ENCODE measurements around the gene AUTS2.
A peak's percentile ranks its signal among the peaks of the same experiment; 100 is the strongest.
"Not testable (repeated sequence)": the region's sequence is repeated elsewhere in the genome, so short reads cannot be mapped to it uniquely, and the experiment has no call there.

Gene AUTS2

DNA sequence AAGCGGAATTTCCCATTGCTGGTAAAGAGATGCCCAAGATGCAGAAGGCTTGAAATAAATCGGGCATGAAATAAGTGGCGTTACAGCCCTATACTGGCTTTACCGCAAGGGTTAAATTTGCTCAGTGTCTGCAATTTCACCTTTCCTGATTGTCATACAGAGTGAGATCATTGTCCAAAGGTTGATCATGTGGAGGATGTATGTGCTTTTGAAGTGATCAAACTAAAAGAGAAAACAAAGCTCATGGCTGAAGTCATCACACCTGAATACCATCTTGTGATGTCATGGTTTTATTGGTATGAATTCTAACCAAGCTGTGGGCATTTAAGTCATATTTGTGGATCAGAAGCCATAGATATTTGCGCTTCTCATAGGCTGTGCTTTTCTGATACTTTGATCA, 635.5 kb downstream of the AUTS2 start:
- DNase-seq, result no peak

DNA sequence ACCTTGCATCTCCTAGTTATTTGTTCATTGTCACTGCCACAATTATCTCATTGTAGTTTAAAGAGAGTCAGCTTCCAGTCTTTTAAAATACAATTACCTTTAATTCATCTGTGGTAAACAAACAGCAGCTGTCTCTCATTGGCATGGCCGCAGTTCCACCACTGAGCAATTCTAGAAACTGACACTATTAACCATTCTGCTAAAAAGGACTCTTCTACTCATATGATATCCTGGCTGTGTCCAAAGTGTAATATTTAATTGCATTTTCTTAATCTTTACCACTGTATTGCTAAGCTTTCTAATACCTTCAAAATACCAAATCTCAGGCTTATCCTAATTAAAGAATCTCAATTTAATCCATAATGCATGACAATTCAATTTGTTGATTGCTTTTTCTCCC, 639.0 kb downstream of the AUTS2 start:
- peak; percentile 68 for DNase-seq

DNA sequence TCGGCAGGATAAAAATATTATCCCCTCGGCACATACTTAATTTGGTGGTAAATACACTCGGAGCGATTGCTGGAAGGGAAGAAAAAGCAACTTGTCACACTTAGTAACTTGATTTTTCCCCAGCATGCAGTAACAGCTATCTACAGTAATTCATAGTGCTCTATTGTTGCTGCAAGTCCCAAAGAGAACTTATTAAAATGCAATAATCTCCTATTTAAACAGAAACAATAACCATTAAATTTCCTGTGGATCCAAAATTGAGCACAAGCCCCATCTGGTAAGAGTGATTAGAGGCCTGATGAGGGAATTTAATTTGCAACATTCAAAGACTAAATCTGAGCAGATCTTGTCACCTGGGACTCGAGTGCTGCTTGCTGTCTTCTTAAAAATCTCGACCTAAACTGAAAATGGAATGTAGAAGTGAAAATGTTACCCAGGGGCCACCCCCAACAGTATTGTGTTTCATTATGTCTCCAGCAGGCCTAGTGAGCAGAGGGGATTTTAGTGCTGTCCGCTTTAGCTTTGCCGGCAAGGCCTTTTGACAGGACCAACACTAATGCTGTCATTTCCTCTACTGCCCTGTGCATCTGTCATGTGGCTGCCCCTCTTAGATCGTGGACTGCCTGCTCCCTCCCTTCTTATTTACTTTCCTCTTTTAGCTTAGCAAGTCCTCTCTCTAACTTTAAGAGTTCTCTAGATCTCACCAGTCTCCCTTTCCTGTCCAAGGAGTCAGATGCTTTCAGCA, 639.7 kb downstream of the AUTS2 start:
- no peak for DNase-seq

DNA sequence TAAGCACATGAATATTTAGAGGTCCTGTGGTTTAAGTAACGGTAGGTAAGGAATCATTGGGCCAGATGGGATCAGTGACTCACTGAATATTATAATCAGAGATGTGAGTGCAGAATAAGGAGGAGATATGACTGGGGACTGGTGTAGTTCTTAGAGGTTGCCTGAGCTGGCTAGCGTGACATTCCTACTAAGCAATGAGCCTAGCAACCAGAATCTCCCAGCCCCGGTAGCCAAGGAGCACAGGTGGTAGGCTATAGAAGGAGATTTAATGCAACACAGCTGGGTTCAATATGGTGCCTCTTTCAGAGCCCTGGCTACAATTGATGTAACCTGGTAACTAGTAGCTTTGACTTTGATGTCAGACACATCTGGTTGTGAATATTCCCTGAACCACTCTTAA, 641.6 kb downstream of the AUTS2 start:
- no peak for DNase-seq

DNA sequence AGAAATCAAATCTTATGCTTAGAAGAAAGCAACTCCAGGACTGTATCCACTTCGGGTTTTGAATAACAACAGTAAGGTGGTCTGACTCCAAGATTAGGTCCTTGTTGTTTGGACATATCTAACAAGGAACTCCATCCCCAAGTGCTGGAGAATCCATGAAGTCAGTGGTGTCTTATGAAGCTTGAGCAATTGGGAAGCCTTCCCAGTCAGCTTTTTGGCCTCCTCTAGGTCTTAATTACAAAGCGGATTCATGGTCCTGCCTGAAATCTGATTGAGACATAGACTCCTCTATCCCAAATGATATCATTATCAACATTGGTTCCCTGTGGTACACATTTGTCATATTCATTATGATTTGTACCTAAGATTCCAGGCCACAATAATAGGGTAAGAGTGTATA, 642.6 kb downstream of the AUTS2 start:
- no peak for DNase-seq

DNA sequence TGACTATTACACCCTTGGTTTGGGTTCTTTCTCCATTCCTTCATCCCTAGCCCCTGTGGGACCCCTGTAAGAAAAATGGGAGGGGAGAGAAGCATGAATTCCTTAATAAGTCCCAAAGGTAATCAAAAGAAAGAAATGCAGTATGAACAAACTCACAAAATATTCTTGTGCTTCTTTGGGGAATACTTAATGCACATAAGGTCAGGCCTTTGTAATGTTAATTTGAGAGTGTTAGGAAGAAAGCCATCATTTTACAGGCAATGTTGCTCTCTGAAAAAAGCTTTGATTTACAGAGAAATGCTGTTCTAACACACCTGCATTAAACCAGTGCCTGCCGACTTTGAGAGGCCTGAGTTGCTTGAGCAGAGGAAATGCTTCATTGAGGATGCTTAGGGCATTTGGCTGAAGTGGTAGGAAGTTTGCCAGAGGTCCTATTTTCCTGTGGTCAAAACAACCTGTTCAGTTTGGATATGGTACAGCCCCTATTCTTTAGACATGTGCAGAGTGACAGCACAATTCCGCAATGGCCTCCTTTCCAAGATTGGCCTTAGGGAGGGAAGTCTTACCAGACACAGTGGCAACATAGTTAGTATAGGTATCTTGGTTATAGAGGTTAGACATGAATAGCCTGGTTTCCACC, 643.4 kb downstream of the AUTS2 start:
- no peak for DNase-seq

DNA sequence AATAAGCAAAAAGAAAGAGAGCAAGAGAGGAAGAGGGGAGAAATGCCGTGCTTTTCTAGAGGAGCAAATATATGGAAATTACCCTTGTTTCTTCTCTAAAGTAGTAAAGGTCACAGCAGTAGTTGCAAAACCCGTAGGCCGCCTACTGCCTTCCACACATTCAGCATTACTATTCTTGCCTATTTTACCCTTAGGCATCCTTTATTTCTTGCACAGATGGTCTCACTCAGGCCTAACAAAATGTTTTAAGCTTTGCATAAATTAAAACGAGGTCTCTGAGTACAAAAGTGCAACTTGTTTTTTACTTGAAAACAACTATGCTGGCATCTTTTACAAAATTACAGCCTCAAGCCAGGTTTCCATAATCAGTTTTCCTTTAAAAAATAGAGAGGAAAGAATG, 644.6 kb downstream of the AUTS2 start:
- no peak for DNase-seq

DNA sequence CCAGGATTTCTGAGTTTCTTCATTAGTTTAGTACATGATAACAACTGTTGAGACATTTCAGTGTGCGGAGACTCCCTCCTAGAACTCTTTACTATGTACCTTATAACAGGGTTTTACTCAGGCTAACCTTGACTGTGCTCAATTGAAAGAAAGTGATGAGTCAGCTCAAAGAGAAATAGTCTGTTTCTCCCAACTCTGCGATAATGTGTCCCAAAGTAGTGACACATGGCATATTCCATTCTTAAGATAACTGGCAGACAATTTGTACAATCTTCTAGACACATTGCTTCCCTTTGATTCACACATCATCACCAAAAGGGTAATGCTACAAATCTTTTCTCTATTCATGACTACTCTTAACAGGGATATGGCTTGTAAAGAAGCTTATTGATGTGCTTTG, 645.2 kb downstream of the AUTS2 start:
- no peak for DNase-seq

DNA sequence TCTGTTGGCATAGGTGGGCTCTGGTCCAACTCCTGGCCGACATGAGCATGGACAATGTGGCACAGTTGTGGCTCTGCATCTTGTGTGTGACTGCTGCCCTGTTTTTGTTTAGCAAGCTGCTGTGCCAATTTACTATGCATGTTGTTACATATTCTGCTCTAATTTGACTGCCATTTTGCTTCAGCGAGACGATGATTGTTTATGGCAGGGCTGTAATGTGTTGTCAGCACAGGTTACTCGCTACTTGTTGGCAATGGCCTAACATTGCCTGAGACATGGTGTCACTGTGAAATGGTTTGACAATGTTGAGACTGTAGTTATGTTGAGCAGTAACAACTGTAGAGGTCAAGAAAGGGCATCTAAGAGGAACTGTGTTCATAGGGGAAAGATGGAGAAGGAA, 659.6 kb downstream of the AUTS2 start:
- DNase-seq, result no peak

DNA sequence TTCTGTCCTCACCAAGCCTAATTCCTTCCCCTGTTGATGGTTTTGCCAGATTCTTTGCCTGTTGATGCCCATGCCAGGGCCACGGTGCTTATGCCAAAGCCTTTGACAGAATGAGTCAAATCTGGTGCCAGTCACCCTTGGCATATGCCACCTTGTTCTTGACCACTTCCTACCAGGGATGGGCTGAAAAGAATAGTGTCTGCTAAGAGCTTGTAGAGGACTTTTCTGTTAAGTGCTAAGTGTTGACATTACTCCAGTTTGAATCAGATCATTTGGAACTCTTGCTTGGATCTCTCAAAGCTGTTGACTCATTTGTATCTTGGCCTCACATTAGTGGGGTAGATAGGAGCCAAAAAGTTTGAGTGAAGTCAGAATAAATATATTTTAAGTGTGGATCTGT, 661.2 kb downstream of the AUTS2 start:
- DNase-seq, result no peak

DNA sequence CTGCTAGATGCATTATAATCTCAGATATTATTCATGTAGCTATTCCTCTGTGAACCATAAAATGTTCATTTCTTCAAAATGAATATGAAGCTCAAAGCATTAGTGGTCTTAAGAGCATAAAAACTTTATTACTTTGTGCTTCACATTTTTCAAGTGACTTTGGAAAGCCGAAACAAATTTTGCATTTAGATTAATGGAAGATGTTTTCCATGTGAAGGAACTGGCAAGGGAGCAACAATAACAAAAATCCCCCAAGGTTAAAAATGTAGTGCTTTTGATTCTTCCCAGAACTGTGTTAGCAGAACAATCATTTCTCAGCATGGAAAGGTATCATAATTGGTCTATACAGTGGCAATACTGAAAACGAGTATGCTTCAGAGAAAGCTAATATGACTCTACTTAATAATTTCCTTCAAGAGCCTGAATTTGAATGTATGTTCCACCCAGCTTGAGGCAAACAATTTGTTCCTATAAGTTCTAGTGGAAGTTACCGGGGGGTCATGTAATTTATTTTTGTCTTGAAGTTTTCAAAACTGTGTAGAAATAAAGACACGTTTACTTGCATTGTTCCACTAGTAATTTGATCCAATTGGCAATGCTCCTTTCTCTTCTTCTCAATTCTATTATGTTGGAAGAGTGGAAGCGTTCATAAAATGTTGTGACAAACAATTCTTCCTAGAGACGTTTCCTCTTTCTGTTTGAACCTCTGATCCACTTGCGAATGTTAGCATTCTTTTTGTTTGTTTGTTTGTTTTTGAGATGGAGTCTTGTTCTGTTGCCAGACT, 665.4 kb downstream of the AUTS2 start:
- DNase-seq, result no peak

DNA sequence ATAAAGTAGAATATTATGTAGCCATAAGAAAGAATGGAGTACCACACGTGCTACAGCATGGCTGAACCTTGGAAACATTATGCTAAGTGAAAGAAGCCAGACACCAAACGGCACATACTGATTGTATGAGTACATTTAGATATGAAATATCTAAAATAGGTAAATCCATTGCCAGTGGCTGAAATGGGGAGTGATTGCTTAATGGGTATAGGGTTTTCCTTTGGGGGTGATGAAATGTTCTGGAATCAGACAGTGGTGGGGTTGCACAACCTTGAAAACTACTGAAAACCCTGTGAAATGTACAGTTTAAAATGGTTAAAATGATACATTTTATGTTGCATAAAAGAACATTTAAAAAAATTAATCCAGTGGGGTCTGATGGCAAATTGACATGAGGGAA, 667.9 kb downstream of the AUTS2 start:
- no peak for DNase-seq

DNA sequence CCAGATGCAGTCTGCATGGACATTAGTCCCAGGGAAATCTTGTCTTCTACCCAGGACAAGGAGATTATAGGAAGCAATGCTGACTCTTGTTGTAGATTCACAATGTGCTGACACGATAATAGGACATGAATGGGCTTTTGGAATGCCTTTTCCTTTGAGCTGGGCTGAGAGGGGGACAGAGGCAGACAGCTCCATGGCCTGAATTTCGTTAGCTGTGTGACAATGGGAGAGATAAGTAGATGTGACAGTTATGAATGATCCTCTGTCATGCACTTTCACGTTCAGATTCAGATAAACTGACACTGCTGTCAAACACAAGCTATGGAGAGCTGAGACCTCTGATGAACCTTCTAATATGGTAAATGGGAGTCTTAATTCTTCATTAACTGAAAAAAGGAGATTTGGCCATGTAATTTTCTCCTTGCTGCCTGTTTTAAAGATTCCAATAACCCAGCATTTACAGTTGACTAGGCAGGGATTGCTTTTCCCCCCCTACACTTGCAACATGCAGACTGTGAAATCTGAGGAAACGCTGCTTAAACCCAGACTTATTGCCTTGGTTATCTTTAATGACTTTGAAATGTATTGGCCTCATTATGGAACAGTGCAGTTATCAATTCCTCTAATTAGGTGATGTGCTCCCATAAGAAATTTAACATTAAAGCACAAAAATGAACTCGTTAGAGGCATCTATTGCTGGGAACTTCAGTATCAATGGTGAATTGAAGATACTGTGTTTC, 669.3 kb downstream of the AUTS2 start:
- no peak for DNase-seq

DNA sequence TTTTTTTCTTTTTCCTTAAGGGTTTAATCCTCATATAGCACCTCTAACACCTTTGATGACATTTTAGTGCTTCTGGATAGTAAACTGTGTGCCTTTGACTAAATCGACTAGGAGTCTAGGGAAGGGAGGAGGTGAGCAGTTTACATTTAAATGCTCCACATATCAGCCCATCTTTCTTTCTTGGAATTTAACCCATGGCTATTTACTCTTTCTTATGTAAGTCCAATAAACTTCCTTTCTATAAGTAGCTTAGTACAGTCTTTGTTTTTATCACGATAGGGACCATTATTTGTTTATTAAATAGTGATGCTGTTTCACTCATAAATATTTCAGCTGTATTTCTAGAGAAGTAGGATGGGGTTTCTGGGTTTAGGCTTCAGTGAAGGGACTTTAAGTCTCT, 669.9 kb downstream of the AUTS2 start:
- DNase-seq, result no peak

DNA sequence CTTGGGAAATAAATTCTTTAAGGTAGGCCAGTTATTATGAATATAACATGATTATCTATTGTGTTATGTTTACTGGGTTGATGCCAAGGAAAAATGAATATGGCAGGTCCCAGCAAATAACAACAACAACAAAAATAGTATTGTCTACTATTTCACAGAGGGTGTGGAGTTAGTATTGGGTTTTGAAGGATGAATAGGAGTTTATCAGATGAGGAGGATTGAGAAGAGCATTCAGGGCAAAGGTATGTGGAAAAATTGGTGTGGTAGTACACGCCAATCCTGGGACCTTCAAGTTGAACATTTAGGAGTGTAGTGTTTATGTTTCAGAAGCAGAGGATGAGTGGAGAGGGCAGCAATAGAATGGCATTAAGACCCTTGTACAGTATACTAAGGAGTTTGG, 671.9 kb downstream of the AUTS2 start:
- DNase-seq, result no peak

DNA sequence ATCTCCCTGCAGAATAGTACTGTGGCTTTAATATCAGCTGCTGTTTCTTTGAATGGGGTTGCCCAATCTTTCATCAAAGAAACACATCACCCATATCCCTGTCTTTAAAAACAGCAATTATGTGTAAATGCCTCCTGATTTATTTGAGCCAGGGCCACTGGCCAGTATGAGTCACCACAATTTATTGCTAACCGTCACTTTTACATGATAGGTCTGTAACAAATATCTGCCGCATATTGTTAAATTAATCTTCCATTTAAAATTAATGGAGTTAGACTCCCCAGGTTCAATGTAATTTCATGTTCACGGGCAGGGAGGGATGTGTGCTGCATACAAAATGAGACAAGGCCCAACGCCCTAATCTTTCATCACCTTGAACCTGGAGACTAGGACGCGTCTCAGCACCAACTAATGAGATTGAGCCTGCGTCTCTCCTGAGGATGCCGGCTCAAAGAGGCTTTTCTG, 673.4 kb downstream of the AUTS2 start:
- DNase-seq, result peak; percentile 76

DNA sequence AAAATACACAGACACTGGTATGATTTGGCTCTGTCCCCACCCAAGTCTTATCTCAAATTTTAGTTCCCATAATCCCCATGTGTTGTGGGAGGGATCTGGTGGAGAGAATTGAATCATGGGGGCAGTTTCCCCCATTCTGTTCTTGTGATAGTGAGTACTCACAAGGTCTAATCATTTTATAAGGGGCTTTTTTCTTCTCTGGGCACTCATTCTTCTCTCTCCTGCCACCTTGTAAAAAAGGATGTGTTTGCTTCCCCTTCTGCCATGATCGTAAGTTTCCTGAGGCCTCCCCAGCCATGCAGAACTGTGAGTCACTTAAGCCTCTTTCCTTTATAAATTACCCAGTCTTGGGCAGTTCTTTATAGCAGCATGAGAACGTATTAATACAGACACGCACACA, 677.3 kb downstream of the AUTS2 start:
- DNase-seq, result not testable (repeated sequence)

DNA sequence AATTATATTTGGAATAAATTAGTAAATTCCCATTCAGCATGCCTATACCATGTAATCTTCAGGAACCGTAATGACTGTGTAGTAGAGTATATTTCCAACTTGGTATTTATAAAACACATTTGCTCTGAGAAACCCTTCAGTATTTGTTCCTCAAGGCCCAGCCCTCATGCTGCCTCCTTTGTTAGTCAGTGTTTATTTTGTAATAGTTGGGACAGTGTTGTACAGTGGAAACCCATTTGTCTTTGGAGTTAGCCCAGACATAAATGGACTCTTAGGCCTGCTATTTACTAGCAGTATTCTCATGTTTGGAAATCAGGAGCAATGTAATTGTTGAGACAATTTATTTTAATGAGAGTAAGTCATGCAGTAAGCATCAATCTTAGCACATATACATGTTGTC, 686.9 kb downstream of the AUTS2 start:
- no peak for DNase-seq

DNA sequence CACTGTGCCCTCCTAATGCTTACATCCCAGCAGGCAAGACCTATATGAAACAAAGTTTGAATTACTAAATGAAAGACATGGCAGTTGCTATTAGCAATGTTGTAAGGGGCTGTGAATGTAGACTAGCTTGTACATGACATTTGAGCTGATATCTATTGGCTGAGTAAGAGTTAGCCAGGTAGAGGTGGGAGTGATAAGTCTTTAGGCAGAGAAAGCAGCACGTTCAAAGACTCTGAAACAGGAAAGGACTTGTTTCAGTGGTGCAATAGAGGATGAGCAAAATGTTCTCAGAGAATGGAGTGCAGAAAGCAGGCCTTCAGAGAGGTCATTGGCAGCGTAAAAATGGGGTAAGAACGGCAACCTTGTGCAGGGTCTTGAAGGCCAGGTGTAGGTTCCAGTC, 687.6 kb downstream of the AUTS2 start:
- no peak for DNase-seq

DNA sequence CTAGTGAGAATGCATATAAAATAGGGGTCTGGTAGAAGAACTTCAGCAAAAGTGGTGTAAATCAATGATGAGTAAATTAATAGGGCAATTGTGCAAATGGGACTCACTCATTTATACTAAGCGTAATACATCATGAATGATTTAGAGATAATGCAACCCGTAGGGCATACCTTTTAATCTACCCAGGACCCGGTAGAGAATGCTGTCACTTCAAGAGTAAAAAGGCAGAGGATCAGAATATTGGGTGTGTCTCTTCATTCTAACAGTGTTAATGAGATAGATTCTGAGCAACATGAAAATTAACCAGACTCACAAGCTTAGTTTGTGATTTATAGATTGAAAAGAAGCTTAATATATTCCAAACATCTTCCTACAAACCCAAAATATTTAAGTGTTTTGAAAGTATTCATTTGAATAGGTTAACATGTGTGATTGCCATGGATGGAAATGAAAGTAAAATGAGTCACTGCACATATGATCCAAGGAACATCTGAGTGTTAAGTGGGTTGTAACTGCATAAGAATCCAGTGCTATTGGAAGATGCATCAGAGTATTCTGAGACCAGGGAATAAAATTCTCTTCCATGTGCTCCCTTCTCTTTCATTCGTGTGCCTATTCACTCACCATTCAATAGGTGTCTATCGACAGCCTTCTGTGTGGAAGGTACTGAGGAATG, 690.6 kb downstream of the AUTS2 start:
- no peak for DNase-seq

DNA sequence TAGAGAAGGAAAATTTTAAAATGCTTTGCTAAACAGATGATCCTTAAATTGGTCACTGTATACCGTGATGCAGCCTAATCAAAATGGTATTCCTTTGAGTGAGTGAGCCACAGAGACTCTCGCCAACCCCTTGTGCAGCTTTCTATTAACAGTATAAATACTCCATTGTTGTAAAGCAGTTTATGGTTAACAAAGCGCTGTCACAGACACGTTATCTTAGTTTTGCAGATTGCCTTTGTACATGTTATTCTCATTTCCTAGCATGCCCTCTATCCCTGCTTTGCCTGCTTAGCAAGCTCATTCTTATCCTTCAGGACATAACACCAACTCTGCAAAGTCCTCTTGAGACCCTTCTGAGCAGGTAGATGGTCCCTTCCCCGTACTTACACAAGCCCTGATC, 694.4 kb downstream of the AUTS2 start:
- DNase-seq, result no peak

DNA sequence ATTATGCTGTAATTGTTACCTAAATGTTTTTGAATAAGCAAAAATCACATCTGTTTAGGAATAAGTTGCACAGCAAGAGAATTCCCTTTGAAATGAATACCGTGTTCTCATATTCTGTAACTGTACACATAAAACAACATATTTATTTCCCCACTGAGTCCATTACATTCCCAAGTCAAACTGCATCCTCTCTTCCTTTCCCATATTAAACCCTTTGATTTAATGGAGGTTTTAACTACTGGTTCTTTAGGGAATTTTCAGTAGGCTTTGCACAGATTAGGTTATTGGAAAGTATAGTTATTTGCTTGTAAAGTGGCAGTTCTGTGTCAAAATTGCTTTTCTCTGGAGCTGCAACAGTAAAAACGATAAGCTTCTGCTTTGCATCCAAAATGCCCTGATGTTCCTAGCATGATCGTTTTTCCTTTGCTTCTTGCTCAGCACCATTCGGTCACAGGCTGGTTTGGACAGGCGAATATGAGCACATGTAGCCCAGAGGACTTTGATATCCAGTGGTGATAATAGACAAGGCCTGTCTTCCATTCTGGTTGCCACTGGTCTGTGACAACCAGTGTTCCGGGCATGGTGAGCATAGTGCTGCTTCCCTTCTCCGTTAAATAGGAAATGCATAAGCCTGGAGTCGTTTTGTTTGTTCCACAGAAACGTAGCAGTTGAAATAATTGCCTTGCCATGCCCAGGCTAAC, 696.1 kb downstream of the AUTS2 start:
- DNase-seq, result no peak

Data from NCI-H748 treated with DMSO at 0.1 percent for 48 hours (cell line).